Measurements from ENCODE around the gene KNSTRN.

GRCh38 chr15:40340740-40341400 is 41.7 kb upstream of the KNSTRN start, which contains the start of gene CCDC9B:
- TF ChIP-seq CTCF (conservative IDR thresholded peaks at IDR 0.05 in 1 of 2, IDR thresholded peaks at IDR 0.05 in 1 of 2; ENCODE audit: low read depth in 1 of 2, low read length in 2 of 2) (no peak), EZH2 (IDR thresholded peaks at IDR 0.05; ENCODE audit: low read length, missing control alignments) (no peak)
